NCI-H2227 (cell line): ENCODE results near the gene ACADL.
A peak's percentile ranks its signal among the peaks of the same experiment; 100 is the strongest.

Experiments used
- DNase-seq: peaks from one replicate; lab custom pipeline; 2025; ENCODE audit not compliant: unreplicated experiment; lab: John Stamatoyannopoulos, UW

ACADL gene

GRCh38 chr2:210224941-210225672, at the start of gene ACADL:
ACADL (minus strand) TSS chr2:210225447; CDS start chr2:210225263, 184 bp downstream.
- peak; percentile 66 for DNase-seq

- DNase-seq: no peak
These were observed 46.1 kb upstream of the ACADL start for GRCh38 chr2:210271300-210271699.

GRCh38 chr2:210269148-210269547, 43.9 kb upstream of the ACADL start:
- no peak for DNase-seq

DNA sequence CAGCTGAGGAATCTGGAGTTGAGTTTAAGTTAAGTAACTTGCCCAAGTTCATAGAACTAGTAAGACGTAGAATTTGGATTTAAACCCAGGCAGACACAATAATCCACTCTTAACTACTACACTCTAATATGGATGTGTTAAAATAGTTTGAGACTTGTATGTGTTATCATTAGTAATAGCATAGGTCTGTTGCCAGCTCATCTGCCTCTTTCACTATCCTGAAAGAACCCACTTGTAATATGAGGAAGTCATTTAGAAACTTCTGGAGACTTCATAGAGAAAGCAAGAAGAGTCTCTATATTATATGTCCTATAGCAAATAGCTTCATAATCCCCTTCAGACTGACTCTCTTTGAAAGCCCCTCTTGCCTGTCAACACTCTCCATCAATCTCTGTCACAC, 43.0 kb upstream of the ACADL start:
- no peak for DNase-seq

DNA sequence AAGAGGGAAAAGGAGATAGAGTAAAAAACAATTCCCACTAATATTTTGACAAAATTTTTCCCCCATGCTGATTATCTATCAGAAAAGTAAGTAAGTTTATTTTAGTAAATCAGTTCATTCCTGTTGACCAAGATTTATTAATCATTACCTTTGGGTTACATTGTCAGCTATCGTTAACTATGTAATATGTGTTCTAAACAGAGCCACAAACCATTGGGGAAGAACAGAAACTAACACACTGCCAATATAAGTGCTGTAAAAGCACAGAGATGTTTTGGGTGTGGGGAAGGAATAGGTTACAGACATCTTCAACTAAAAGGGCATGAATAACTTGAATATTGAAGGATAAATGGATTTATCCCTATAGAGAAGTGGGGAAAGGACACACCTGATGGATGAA, 42.5 kb upstream of the ACADL start:
- DNase-seq: no peak

DNA sequence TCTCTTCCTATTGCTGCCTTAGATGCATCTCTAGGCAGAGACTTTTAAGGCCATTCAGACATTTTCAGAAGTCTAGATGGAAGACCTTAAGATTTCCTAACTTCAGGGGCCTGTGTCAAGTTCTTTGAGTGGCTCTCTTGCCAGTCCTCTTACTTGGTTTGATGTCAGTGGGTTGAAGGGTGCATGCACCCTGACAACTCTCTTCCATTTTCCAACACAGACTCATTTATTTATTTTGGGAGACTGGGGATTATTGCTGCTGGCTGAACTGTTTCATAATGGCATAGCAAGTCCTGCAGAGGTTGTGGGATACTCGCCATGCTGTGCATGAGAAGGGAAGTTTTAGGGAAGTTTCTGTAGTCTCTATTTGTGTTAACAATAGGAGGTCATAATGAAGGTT, 39.0 kb upstream of the ACADL start:
- DNase-seq: no peak

DNA sequence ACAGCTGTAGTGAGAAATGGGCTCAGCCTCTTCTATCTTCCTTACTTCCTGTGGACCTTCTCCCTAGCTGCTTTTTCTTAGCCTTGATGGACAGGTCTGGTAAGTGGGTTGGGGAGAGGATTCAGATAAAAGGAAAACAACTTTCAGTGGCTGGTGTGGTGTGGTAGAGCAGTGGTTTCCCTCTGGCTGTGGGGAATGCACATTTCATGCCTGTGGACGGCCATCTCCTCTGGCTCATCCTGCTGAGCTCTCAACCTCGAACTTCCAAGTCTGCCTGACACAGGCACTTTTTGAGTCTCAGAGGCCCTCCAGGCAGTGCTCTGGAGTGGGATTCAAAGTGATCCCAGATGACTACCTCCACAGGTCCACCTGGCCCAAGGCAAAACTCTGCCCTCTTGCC, 38.6 kb upstream of the ACADL start:
- no peak for DNase-seq

DNA sequence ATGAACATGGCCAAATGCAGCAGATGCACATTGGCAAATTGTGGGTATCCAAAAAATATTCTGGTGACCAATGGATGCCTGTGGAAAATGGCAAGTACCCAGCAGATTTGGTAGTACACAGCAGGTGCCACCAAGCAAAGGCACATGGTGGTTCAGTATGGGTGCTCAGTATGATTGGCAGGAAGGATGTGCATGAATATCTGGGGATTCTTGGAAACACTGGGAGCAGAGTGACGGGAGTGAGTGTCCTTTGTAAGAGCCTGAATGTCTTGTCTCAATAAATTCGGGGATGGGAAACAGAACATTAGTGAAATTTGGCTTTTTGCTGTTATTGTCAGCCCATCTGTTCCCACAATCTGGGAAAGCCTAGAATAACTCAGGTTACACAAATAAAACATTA, 36.8 kb upstream of the ACADL start:
- DNase-seq: no peak

- DNase-seq: no peak
These were observed 34.4 kb upstream of the ACADL start for GRCh38 chr2:210259687-210260086.

DNA sequence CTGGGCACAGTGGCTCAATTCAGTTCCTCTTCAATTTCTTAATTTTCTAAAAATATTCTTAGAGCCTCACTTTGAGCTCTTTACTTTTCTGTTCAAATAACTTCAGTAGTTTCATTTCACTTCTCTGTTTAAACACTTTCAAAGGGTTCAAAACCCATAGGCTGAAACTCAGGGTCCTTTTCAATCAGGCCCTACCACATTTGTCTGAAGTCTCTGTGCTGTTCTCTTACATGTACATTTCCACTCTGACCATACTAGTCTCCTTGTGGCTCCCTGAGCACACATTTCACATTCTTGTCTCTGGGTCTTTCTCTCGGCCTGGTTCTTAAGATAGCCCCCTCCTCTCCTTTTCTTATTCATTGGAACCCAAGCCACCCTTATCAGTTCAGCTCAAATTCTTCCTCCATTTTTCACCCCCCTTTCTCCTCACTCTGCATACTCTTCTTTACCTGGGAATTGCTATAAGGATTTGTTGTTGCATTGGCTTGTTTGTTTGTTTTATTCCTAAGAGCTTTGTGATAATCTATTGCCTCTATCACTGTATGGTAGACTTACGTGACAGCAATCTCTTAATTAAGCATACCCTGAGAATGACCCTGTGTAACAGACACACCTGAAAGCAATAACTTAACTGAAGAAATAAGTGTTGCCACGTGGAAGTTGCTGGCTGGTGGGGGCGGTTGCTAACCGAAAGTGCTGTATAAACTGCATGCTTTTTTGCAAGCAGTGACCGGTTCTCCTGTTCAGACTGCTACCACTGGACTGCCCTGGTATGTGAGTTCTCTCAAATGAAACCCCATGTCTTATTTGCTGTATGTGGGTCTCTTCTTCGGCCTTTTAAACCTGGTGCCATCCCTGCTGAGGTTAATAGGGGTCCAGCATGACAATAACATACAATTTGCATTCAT, 27.7 kb upstream of the ACADL start:
- no peak for DNase-seq

GRCh38 chr2:210250622-210251021, 25.4 kb upstream of the ACADL start:
- DNase-seq: no peak

DNA sequence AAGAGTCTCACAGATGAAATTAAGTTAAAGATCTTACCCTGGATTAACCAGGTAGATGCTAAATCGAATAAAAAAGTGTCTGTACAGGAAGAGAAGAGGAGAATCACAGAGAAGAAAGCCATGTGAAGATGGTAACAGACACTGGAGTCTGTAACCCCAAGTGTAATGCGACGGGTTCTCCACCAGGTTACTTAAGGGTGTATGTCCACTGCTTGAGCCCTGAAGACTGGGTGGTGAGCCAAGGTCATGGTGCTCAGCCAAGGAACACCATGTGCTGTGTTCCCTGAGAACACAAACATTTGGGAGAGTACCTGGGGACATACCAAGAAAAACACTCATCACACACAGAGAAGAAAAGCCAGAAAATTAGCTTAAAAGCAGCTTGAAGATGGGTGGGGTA, 8.2 kb upstream of the ACADL start:
- DNase-seq: no peak

GRCh38 chr2:210230984-210231383, 5.7 kb upstream of the ACADL start:
- DNase-seq: no peak

DNA sequence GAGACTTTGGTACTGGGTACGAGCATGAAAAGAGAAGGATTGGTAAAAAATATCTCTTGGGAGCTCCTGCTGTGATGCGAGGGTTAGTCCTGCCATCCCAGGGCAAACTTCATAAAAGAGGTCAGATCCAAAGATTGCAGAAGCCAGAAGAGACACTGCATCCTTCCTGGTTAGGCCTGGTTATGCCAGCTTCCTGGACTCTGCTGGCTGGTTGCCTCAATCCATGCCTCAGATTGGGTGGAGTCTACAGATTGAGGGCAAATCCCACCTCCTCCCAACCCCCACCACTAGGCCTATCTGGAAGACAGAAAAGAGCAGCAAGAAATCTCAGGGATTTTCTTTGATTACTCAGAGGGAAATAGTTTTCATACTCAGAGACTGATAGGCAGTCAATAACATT, 5.3 kb upstream of the ACADL start:
- no peak for DNase-seq

GRCh38 chr2:210228586-210228985, 3.3 kb upstream of the ACADL start:
- DNase-seq: no peak

GRCh38 chr2:210227290-210228088, 2.2 kb upstream of the ACADL start:
- DNase-seq: no peak

GRCh38 chr2:210226223-210226622, 976 bp upstream of the ACADL start:
- no peak for DNase-seq

DNA sequence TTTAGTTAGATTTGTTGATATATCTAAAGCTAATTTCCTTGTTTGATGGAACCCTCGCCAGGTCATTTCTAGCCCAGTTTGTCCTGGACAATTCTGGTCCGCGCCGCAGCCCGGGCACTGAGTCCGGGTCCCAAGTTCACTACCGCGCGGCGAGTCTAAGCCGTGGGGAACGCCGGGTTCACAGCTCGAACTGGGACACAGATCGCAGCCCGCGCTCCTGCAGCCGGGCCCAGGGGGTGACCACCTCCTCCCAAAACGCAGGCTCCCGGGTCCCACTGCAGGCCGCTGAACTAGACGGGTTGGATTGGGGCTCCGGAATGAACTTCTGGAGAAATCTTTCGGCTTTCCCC, 681 bp downstream of the ACADL start:
- DNase-seq: peak; percentile 33

- no peak for DNase-seq
These were observed 10.1 kb downstream of the ACADL start for GRCh38 chr2:210215120-210215519.

DNA sequence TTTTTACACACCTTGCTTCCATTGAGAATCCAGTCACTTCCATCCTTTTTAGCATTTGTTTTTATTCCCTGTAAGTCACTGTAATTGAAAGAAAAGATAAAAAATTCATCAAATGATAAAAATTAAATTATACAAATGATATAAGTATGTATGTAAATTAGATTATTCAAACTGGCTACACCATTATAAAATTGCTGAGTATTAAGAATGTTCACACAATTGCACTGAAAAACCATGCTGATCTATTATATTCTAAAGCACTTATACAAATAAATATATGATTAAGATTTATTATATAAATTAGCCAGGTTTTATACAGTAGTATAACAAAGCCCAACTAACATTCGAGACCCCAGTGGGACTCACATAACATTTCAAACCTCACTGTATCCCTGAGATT, 15.1 kb downstream of the ACADL start:
- DNase-seq: no peak

GRCh38 chr2:210207929-210208328, 17.3 kb downstream of the ACADL start:
- DNase-seq: no peak

GRCh38 chr2:210203558-210203957, 21.7 kb downstream of the ACADL start:
- no peak for DNase-seq
